Liver (tissue), 9 donors: ENCODE results near the gene TUBGCP6. TPM values are rescaled to one million over a fixed set of nuclear protein-coding genes. Genes with fewer than 3 reads are reported as not detected.

ENCODE experiments used
- DNase-seq: peaks from one replicate; pipeline ENCODE4 v3.0.0-alpha.2; 2017; ENCODE audit warnings: low spot score
- H3K27ac ChIP-seq, 2 donors: one replicate each; pipeline ENCODE4 v1.7.0; 2013; ENCODE audit warnings: inconsistent platforms in 2 of 2, low read length in 2 of 2, control low read depth in 1 of 2, low read depth in 1 of 2, mild to moderate bottlenecking in 1 of 2
- H3K27me3 ChIP-seq, 4 donors: one replicate each; pipeline versions ENCODE4 v1.6.1 to v1.7.0; 2013; ENCODE audit warnings: low read length in 3 of 4, inconsistent platforms in 1 of 4, mild to moderate bottlenecking in 1 of 4, moderate library complexity in 1 of 4; ENCODE audit not compliant: control insufficient read depth in 4 of 4, insufficient read depth in 4 of 4
- H3K36me3 ChIP-seq, 4 donors: one replicate each; pipeline versions ENCODE4 v1.6.1 to v1.7.0; 2013; ENCODE audit warnings: low read length in 3 of 4, mild to moderate bottlenecking in 3 of 4, low read depth in 1 of 4, moderate library complexity in 1 of 4; ENCODE audit not compliant: control insufficient read depth in 4 of 4, insufficient read depth in 3 of 4
- H3K4me1 ChIP-seq, 4 donors: one replicate each; pipeline versions ENCODE4 v1.6.1 to v1.7.0; 2013; ENCODE audit warnings: low read length in 3 of 4, mild to moderate bottlenecking in 3 of 4, moderate library complexity in 1 of 4; ENCODE audit not compliant: control insufficient read depth in 4 of 4, insufficient read depth in 4 of 4
- H3K4me3 ChIP-seq, 3 donors: one replicate each; pipeline versions ENCODE4 v1.6.1 to v1.7.0; 2013; ENCODE audit warnings: low read length in 3 of 3, control low read depth in 1 of 3, low read depth in 1 of 3, mild to moderate bottlenecking in 1 of 3
- H3K9ac ChIP-seq, 2 donors: one replicate each; pipeline ENCODE4 v1.7.0; 2013; ENCODE audit warnings: low read length in 2 of 2, mild to moderate bottlenecking in 2 of 2, moderate library complexity in 2 of 2, control low read depth in 1 of 2, low read depth in 1 of 2
- H3K9me3 ChIP-seq, 4 donors: one replicate each; pipeline versions ENCODE4 v1.6.1 to v1.7.0; 2013; ENCODE audit warnings: low read length in 3 of 4; ENCODE audit not compliant: control insufficient read depth in 4 of 4
- ATF3 ChIP-seq: IDR thresholded peaks from 2 replicates; pipeline ENCODE4 v1.6.1; 2016; ENCODE audit warnings: antibody characterized with exemption
- CTCF ChIP-seq: fragments of 150-350 bp; IDR thresholded peaks from 2 replicates; pipeline ENCODE4 v1.5.1; 2017; ENCODE audit warnings: improper control_type of control experiment, low read depth, low read length; ENCODE audit not compliant: missing input control
- EGR1 ChIP-seq, 2 donors: IDR thresholded peaks; 2 replicates each; pipeline ENCODE4 v1.6.1; 2016 to 2018; ENCODE audit warnings: antibody characterized with exemption in 2 of 2, low read depth in 2 of 2
- FOXA1 ChIP-seq: IDR thresholded peaks from 2 replicates; pipeline ENCODE4 v1.6.1; 2016; ENCODE audit warnings: antibody characterized with exemption
- FOXA2 ChIP-seq: IDR thresholded peaks from 2 replicates; pipeline ENCODE4 v1.6.1; 2016; ENCODE audit warnings: antibody characterized with exemption
- GABPA ChIP-seq, 2 donors: IDR thresholded peaks in 1 of 2; conservative IDR thresholded peaks in 1 of 2; 2 replicates each; pipeline ENCODE4 v1.6.1; 2016; ENCODE audit warnings: antibody characterized with exemption in 2 of 2, mild to moderate bottlenecking in 1 of 2, moderate library complexity in 1 of 2
- HNF4A ChIP-seq, 2 donors: conservative IDR thresholded peaks; 2 replicates each; pipeline ENCODE4 v1.6.1; 2016; ENCODE audit warnings: antibody characterized with exemption in 2 of 2, mild to moderate bottlenecking in 2 of 2
- HNF4G ChIP-seq: IDR thresholded peaks from 2 replicates; pipeline ENCODE4 v1.6.1; 2016; ENCODE audit warnings: antibody characterized with exemption
- JUND ChIP-seq, 2 donors: IDR thresholded peaks; 2 replicates each; pipeline ENCODE4 v1.6.1; 2016; ENCODE audit warnings: antibody characterized with exemption in 2 of 2
- MAX ChIP-seq: IDR thresholded peaks from 2 replicates; pipeline ENCODE4 v1.6.1; 2016; ENCODE audit warnings: antibody characterized with exemption
- NR2F2 ChIP-seq: IDR thresholded peaks from 2 replicates; pipeline ENCODE4 v1.6.1; 2016; ENCODE audit warnings: antibody characterized with exemption
- REST ChIP-seq: IDR thresholded peaks from 2 replicates; pipeline ENCODE4 v1.6.1; 2016; ENCODE audit warnings: antibody characterized with exemption, mild to moderate bottlenecking
- RXRA ChIP-seq, 2 donors: IDR thresholded peaks; 2 replicates each; pipeline ENCODE4 v1.6.1; 2017 to 2018; ENCODE audit warnings: antibody characterized with exemption in 2 of 2, mild to moderate bottlenecking in 1 of 2
- SP1 ChIP-seq: IDR thresholded peaks from 2 replicates; pipeline ENCODE4 v1.6.1; 2018; ENCODE audit warnings: antibody characterized with exemption, mild to moderate bottlenecking
- TAF1 ChIP-seq: conservative IDR thresholded peaks from 2 replicates; pipeline ENCODE4 v1.6.1; 2016; ENCODE audit warnings: antibody characterized with exemption, mild to moderate bottlenecking
- YY1 ChIP-seq: IDR thresholded peaks from 2 replicates; pipeline ENCODE4 v1.6.1; 2016; ENCODE audit warnings: antibody characterized with exemption, mild to moderate bottlenecking
- ZBTB33 ChIP-seq: IDR thresholded peaks from 2 replicates; pipeline ENCODE4 v1.6.1; 2016; ENCODE audit warnings: antibody characterized with exemption
- WGBS: extraction: QIAGEN DNeasy Blood & Tissue Kit; methylation state at CpG from one replicate; pipeline ENCODE4 v1.1.7; 2013; 5-methylcytosine and 5-hydroxymethylcytosine counted together
- polyA plus RNA-seq, 2 donors: library from polyadenylated mRNA; stranded (reverse) in 1 of 2; unstranded in 1 of 2; fragments of 200-250 nt in 1 of 2; fragments of >200 nt in 1 of 2; fragmentation: Nextera tagmentation in 1 of 2; extraction: Ambion mirVana in 1 of 2; gene quantifications; one replicate each; pipeline versions ENCODE4 v1.2.1 to v1.2.3, GENCODE V29; 2013 to 2015
- total RNA-seq, 2 donors: library from RNA; depleted of rRNA; stranded (reverse); fragments of >200 nt; gene quantifications; one replicate each; pipeline ENCODE4 v1.2.3, GENCODE V29; 2014
- donor health status: healthy.
- donor health status: healthy.
- donor health status: healthy.
- donor health status: healthy.
- donor health status: healthy.

Gene TUBGCP6
- total and polyA plus RNA-seq, 4 donors, result 9.3 to 31.7 (median 16.4) TPM

GRCh38 chr22:50226875-50227165, 18.0 kb downstream of the TUBGCP6 start (continued):
- no peak for TF ChIP-seq ZBTB33
- no peak for TF ChIP-seq SP1
- no peak for TF ChIP-seq FOXA1
- TF ChIP-seq CTCF, result no peak
- no peak for TF ChIP-seq HNF4A (conservative IDR thresholded peaks at IDR 0.05)
- no peak for TF ChIP-seq EGR1 (IDR thresholded peaks at IDR 0.05; ENCODE audit: low read depth in 2 of 2)
- no peak for TF ChIP-seq JUND (IDR thresholded peaks at IDR 0.05)
- no peak for TF ChIP-seq RXRA (IDR thresholded peaks at IDR 0.05)

- Histone ChIP-seq H3K27me3 (no peaks in the 10 kb centered on the region), H3K9ac (no peak overlapping the region), H3K4me3 (no peak overlapping the region), H3K36me3 (peaks cover 18 to 67% (median 27%) of the 10 kb centered on the region in 4 donors), H3K27ac (no peak overlapping the region), H3K9me3 (no peaks in the 10 kb centered on the region), H3K4me1 (no peaks in the 10 kb centered on the region)
- DNase-seq, result no peak
- no peak for TF ChIP-seq EGR1 (IDR thresholded peaks at IDR 0.05; ENCODE audit: low read depth in 2 of 2)
- no peak for TF ChIP-seq RXRA (IDR thresholded peaks at IDR 0.05)
- no peak for TF ChIP-seq ATF3
- TF ChIP-seq ZBTB33, result no peak
- TF ChIP-seq HNF4G, result no peak
- no peak for TF ChIP-seq TAF1
- TF ChIP-seq SP1, result no peak
- TF ChIP-seq JUND (IDR thresholded peaks at IDR 0.05), result no peak
- no peak for TF ChIP-seq REST
- no peak for TF ChIP-seq GABPA (IDR thresholded peaks at IDR 0.05 in 1 of 2, conservative IDR thresholded peaks at IDR 0.05 in 1 of 2)
- TF ChIP-seq NR2F2, result no peak
- TF ChIP-seq MAX, result no peak
- no peak for TF ChIP-seq FOXA2
- TF ChIP-seq FOXA1, result no peak
- no peak for TF ChIP-seq YY1
- no peak for TF ChIP-seq HNF4A (conservative IDR thresholded peaks at IDR 0.05)
- WGBS, result 95% methylated on average over 31 of the region's 31 CpGs
Measured at GRCh38 chr22:50226063-50226874, 18.6 kb downstream of the TUBGCP6 start.
